Measurements from ENCODE around the gene RPN2. TPM values are rescaled to one million over a fixed set of nuclear protein-coding genes. Genes with fewer than 3 reads are reported as not detected.

Gene RPN2
- total RNA-seq, 1 experiment from 2014 or later: 257 TPM

DNA sequence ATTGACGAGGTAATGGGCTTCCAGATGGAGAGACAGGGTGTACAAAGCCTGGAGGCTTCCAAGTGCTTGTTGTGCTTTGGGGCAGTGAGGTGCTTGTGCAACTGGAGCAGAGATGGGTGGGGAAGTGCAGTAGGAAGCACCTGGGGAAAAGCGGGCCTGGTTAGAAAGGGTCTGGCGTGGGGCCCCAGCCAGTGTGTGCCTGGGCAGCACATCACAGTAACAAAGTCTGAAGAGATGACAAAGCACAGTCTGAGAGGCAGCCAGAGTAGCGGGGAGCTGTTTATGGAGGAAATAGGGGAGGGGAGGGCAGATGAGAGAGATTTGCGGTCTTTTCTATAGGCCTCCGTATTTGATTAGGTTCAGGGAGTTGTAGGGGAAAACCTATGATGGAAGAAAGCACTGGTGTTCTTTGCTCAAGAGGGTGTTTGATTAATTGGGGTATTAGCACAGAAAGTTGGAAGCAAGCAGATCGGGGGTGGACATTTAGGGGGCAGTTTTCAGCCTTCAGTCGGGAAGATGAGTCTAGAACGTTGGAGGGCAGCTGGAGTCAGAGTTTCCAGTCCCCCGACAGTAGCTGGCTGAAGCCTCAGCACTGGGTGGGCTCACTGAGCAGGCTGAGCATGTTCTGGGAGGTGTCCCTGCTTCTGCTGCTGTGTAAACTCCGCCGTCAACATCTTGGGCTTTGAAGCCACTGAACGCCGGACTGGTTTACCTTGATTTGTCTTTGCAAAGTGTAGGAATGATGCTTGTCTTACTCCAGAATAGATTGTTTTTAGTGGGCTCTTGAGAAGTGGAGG, 15.7 kb downstream of the RPN2 start:
- BruUV-seq (replicated peaks): no TSS peak
- no peak for ATAC-seq
- Histone ChIP-seq H3K27ac (ENCODE audit: low read length) (no peak overlapping the region), H3K9me3 (ENCODE audit: low read length) (no peaks in the 10 kb centered on the region), H3K4me3 (ENCODE audit: low read length) (no peak overlapping the region), H3K9ac (ENCODE audit: low read length) (no peak overlapping the region), H3F3A (ENCODE audit: low read length, unreplicated experiment) (no peaks in the 10 kb centered on the region), H3K27me3 (ENCODE audit: low read length) (no peaks in the 10 kb centered on the region), H3K4me1 (ENCODE audit: insufficient read depth, low read length) (peaks cover 5% of the 10 kb centered on the region), H4K20me1 (ENCODE audit: low read length) (peaks cover 50% of the 10 kb centered on the region), H3K4me2 (ENCODE audit: low read length) (no peak overlapping the region), H2AFZ (ENCODE audit: low read length) (no peak overlapping the region), H3K79me2 (ENCODE audit: low read length) (peaks cover 88% of the 10 kb centered on the region), H3K36me3 (ENCODE audit: low read depth, low read length) (peaks cover 45% of the 10 kb centered on the region), H3K9me2 (replicated peaks; ENCODE audit: low read length) (no peaks in the 10 kb centered on the region)
- TF ChIP-seq, protein P1, sequence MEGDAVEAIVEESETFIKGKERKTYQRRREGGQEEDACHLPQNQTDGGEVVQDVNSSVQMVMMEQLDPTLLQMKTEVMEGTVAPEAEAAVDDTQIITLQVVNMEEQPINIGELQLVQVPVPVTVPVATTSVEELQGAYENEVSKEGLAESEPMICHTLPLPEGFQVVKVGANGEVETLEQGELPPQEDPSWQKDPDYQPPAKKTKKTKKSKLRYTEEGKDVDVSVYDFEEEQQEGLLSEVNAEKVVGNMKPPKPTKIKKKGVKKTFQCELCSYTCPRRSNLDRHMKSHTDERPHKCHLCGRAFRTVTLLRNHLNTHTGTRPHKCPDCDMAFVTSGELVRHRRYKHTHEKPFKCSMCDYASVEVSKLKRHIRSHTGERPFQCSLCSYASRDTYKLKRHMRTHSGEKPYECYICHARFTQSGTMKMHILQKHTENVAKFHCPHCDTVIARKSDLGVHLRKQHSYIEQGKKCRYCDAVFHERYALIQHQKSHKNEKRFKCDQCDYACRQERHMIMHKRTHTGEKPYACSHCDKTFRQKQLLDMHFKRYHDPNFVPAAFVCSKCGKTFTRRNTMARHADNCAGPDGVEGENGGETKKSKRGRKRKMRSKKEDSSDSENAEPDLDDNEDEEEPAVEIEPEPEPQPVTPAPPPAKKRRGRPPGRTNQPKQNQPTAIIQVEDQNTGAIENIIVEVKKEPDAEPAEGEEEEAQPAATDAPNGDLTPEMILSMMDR (conservative IDR thresholded peaks at IDR 0.05; ENCODE audit: low read depth, low read length): no peak
- TF ChIP-seq EZH2 (IDR thresholded peaks at IDR 0.05; ENCODE audit: low read length, unreplicated experiment) (no peak), EZH2phosphoT487 (IDR thresholded peaks at IDR 0.05; ENCODE audit: borderline replicate concordance, low read length) (no peak)
- CTCF ChIA-PET: interaction anchor here (0.5 to 0.7 kb wide), 2 partner anchors 51 to 116 kb away, joined by 3 to 12 read pairs; no protein-coding TSS in a partner anchor
- intact Hi-C loops (cut with micrococcal nuclease): loop anchor here (1.0 to 5.0 kb wide), 3 partner anchors 72 to 339 kb away; no protein-coding TSS in a partner anchor
- POLR2A ChIA-PET (ENCODE audit: unreplicated experiment): no interaction called here
- DNase-seq: no peak

DNA sequence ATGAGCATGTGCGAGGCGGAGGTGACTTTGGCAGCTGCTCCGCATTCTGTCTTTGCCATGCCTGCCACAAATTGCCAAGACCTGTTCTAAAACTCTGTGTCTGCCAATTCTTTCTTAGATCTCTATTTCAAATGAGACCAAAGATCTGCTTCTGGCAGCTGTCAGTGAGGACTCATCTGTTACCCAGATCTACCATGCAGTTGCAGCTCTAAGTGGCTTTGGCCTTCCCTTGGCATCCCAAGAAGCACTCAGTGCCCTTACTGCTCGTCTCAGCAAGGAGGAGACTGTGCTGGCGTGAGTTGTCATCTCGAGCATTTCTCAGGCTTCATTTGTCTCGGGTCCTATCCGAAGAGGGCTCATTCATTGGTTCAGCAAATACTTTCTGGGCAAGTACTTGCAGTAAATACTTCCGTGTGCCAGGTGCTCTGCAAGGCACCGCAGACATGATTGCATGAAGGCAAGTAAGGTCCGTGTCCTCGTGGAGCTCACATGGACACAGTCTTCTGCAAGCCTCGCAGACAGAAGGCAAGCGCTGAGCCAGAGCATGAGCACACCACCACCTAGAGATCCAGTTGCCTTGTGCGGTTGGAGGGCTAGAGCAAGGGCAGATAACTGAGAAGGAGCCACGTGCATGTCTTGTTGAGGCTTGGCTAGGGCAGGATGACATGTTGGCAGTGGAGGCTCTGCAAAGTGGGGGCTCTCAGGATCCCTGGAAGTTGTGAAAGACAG, 20.0 kb downstream of the RPN2 start:
- POLR2A ChIA-PET (ENCODE audit: unreplicated experiment): no interaction called here
- DNase-seq: no peak
- peaks cover 66% of the 10 kb centered on the region for H3K79me2 ChIP-seq (ENCODE audit: low read length)
- no peaks in the 10 kb centered on the region for H3K9me3 ChIP-seq (ENCODE audit: low read length)
- BruUV-seq (replicated peaks): no TSS peak
- intact Hi-C loops (cut with micrococcal nuclease): loop anchor here (5.0 kb wide), 1 partner anchor 68 kb away; no protein-coding TSS in a partner anchor
- no peak for ATAC-seq
- no peaks in the 10 kb centered on the region for H3K27me3 ChIP-seq (ENCODE audit: low read length)
- H2AFZ ChIP-seq (ENCODE audit: low read length): no peak overlapping the region
- TF ChIP-seq, protein P1 (conservative IDR thresholded peaks at IDR 0.05; ENCODE audit: low read depth, low read length): no peak
- no peak overlapping the region for H3K9ac ChIP-seq (ENCODE audit: low read length)
- H3K4me3 ChIP-seq (ENCODE audit: low read length): no peak overlapping the region
- no peaks in the 10 kb centered on the region for H3K9me2 ChIP-seq (replicated peaks; ENCODE audit: low read length)
- no peak overlapping the region for H3K27ac ChIP-seq (ENCODE audit: low read length)
- CTCF ChIA-PET: interaction anchor here (0.5 kb wide), 1 partner anchor 63 kb away, joined by 3 read pairs; no protein-coding TSS in a partner anchor
- H3K4me1 ChIP-seq (ENCODE audit: insufficient read depth, low read length): peaks cover 16% of the 10 kb centered on the region
- no peak overlapping the region for H3K4me2 ChIP-seq (ENCODE audit: low read length)
- peaks cover 63% of the 10 kb centered on the region for H3K36me3 ChIP-seq (ENCODE audit: low read depth, low read length)
- peaks cover 31% of the 10 kb centered on the region for H4K20me1 ChIP-seq (ENCODE audit: low read length)
- H3F3A ChIP-seq (ENCODE audit: low read length, unreplicated experiment): peaks cover 9% of the 10 kb centered on the region

Measured in PC-3 (cell line).